HG02759 (cell line): ENCODE data around the gene RAB30.
"Not testable (repeated sequence)": the region's sequence is repeated elsewhere in the genome, so short reads cannot be mapped to it uniquely, and the experiment has no call there.

Experiments used
- ATAC-seq: cut with Tn5 transposase; IDR thresholded peaks from one replicate; pipeline ENCODE4 v1.9.1; 2021; ENCODE audit warnings: mild to moderate bottlenecking, moderate library complexity; ENCODE audit not compliant: unreplicated experiment

Gene RAB30

GRCh38 chr11:82950502-82950901, 121.2 kb downstream of the RAB30 start:
- ATAC-seq = not testable (repeated sequence)

DNA sequence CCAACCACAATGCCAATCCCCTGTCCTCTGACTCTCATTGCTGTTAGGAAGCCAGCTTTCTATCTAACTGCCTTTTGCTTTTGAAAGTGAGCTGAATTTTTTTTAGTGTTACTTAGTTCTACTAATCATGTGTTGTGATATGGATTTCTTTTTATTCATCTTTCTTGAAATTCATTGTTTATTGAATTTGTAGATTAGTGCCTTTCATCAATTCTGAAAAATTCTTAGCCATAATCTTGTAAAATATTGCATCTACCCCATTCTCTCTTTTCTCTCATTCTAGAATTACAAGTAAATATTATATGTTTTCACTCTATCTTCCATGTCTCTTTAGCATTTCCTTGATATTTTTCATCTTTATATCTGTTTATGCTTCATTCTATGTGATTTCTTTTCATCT, 122.3 kb downstream of the RAB30 start:
- ATAC-seq = no peak

GRCh38 chr11:82945682-82946081, 126.0 kb downstream of the RAB30 start:
- ATAC-seq = no peak

GRCh38 chr11:82945041-82945440, 126.7 kb downstream of the RAB30 start:
- not testable (repeated sequence) for ATAC-seq

GRCh38 chr11:82944198-82944597, 127.5 kb downstream of the RAB30 start:
- ATAC-seq = no peak

- not testable (repeated sequence) for ATAC-seq
Measured at GRCh38 chr11:82943430-82943829, 128.3 kb downstream of the RAB30 start.

- no peak for ATAC-seq
Measured at GRCh38 chr11:82942376-82942775, 129.3 kb downstream of the RAB30 start.

GRCh38 chr11:82939456-82939855, 132.2 kb downstream of the RAB30 start:
- no peak for ATAC-seq

- ATAC-seq = no peak
Measured at GRCh38 chr11:82937554-82937953, 134.1 kb downstream of the RAB30 start.

- no peak for ATAC-seq
Measured at GRCh38 chr11:82936261-82936660, 135.4 kb downstream of the RAB30 start.

GRCh38 chr11:82932564-82932963, 139.1 kb downstream of the RAB30 start:
- ATAC-seq = no peak

DNA sequence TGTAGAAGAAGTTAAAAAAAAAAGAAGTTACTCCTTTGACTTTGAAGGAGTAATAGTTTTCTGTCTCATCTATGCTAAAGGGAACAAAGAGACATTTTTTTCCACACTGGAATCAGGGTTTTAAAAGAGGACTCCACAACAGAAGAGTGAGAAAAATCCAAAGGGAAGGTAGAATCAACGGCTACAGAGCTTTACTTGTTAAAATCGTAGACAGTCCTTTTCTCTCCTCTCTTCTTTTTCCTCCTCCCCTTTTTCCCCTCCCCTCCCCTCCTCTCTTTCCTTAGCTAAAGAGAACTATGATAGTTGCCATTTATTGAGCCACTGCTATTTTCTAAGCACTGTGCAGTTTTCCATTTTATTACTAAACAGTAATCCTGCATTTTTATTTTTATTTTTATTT, 141.0 kb downstream of the RAB30 start:
- no peak for ATAC-seq

GRCh38 chr11:82930229-82930628, 141.5 kb downstream of the RAB30 start:
- ATAC-seq = no peak

GRCh38 chr11:82929121-82929520, 142.6 kb downstream of the RAB30 start:
- ATAC-seq = no peak

DNA sequence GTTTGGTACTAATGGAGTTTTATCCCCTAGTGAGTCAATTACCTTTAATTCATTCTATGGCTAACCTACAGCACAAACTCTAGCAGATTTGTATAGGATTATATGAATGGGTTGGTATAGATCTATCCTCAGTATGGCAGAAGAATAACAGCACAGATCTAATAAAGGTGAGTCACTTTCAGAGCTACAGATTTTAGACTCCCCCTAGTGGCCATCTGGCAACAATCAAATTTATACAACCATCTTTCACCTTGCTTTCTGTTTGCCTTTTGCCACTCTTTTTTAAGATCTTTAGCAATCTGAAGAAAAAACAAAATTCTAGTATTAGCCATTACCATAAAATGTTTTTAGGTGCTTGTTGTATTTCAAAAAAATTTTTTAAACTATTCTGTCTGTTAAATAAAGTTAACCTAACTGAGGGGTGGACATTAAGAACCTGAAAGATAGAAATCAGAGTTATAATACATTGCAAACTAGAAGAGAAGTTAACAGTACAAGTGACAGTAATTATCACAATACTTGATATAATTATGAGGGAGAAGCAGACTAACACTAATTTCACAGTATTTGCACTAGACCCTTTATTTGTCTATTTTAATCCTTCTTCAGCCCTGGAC, 144.3 kb downstream of the RAB30 start:
- peak; percentile 78 for ATAC-seq

DNA sequence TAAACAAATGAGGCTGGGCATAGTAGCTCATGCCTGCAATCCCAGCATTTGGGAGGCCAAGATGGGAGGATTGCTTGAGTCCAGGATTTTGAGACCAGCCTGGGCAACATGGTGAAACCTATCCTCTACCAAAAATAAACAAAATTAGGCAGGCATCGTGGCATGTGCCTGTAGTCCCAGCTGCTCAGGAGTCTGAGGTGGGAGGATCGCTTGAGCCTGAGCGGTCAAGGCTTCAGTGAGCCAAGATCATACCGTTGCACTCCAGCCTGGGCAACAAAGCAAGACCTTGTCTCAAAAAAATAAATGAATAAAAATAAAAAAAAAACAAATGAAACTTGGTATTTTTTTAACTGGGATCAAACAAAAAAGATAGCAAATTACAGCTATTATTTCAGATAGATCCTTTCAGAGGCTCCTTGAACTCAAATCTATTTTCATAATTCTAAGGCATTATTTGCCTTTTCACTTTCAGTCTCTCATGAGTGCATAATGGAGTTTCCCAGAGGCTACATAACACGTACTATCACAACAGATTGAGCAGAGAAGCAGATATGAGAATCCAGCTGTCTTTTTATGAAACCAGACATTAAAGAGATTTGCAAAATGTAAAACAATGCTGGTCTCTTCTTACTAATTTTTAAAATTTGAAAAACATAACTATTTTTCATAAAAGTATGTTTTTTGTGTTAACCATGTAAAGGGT, 147.0 kb downstream of the RAB30 start:
- no peak for ATAC-seq
